Activated CD4-positive, CD25-positive, alpha-beta regulatory T cell (primary cell): ENCODE results near the gene ABCG4.

Source experiments
- DNase-seq, 4 experiments: peaks; one replicate each; lab custom pipeline; 2025; lab: John Stamatoyannopoulos, UW

The ABCG4 gene

DNA sequence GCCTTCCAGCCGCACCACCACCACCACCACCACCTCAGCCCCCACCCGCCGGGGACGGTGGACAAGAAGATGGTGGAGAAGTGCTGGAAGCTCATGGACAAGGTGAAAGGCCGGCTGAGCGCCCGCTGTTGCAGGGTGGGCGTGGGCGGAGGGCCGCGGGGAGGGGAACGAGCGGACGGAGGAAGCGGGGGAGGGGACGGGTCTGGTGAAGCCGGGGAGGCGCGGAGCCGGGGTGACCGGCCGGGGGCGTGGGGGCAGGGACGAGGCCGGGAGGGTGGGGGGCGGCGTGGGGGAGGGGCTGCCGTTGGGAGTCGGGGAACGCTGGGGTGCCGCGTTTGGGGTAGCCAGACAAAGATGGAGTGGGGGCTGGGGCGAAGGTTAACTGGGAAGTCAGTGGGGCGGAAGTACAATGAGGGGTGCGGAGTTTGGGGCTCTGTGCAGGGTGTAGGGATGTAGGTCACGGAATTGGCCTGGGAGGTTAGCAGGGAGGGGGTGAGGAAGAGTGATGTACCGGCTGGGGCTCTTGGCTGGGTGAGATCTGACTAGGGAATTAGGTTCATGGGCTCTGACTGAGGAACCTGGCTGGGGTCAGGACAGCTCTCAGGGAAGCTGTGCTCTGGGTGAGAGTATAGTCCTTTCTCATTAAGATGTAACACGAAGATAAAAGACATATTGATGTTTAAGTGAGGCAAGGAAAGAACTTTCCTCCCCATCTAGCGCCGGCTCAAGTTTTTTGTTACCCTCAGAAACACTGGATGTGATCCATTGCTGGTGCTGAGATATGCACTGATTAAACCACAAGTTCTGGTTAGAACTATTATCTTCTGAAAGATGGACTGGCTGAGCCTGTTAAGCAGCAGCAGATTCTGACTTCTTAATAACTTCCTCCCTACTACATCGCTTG, 57.9 kb downstream of the ABCG4 start:
- DNase-seq: peak in 2 of 4 experiments; percentile 26 to 40

DNA sequence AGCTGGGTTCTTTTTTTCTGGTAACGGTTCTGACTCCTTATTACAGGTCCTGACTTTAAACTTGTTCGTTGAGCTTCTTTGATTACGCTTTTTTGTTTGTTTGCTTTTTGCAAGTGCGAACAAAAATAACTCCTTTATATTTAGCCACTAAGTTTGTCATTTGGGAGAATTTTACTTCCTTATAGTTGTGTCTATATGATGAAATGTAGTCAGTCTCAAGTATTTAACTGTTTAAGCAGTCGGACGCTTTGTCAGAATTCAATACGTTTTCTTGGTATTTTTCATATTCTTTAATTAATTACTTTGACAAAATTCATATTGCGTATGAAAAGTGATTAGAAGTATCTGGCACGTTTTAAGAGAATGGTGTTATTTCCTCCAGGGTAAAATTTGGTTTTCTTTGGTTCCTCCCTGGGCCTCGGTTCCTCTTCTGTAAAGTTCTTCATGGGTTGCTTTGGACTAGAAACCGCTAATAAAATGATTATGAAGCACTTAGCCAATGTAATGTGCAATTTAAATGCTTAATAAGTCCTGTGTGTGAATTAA, 58.6 kb downstream of the ABCG4 start:
- DNase-seq: no peak

DNA sequence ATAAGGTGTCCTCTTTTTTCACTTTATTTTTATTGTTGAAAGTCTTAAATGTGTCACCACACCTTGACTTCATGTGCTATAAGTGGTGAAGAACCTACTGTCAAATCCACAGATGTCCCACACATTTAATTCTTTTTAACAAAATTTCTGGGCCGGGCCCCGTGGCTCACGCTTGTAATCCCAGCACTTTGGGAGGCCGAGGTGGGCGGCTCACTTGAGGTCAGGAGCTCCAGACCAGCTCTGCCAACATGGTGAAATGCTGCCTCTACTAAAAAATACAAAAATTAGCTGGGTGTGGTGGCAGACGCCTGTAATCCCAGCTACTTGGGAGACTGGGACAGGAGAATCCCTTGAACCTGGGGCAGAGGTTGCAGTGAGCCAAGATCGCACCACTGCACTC, 60.3 kb downstream of the ABCG4 start:
- no peak for DNase-seq

DNA sequence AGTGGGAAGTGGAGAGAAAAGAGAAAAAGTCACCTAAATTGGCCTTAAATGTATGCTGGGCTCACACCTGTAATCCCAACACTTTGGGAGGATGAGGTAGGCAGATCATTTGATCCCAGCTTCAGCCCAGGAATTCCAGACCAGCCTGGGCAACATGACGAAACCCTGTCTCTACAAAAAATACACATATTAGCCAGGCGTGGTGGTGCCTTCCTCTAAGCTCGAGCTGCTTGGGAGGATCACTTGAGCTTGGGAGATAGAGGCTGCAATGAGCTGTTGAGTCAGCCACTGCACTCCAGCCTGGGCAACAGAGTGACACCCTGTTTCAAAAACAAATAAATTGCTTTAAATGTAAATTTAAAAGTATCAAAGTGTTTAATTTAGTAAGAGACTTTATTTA, 61.2 kb downstream of the ABCG4 start:
- DNase-seq: no peak
